Activated CD4-positive, alpha-beta memory T cell treated with anti-CD3 and anti-CD28 coated beads for 36 hours (primary cell): ENCODE measurements around the gene ZNF747. TPM values are rescaled to one million over a fixed set of nuclear protein-coding genes. Genes with fewer than 3 reads are reported as not detected.
A peak's percentile ranks its signal among the peaks of the same experiment; 100 is the strongest.

Experiments used
- CTCF ChIA-PET: fragments of 350-600 bp; sonication (Branson Sonifier 250); formaldehyde crosslinking; loops from one replicate; lab custom pipeline; 2021; ENCODE audit warnings: antibody characterized with exemption, inconsistent platforms; lab: Charles Lee
- POLR2A ChIA-PET: fragments of 350-600 bp; sonication (Branson Sonifier 250); formaldehyde crosslinking; loops from one replicate; lab custom pipeline; 2021; ENCODE audit warnings: antibody characterized with exemption; lab: Charles Lee
- DNase-seq: peaks from one replicate; pipeline ENCODE4 v3.0.0-alpha.2; 2020
- H3K27ac Mint-ChIP-seq: one replicate; pipeline ENCODE4 v1.8.0; 2021; ENCODE audit warnings: mixed read lengths
- H3K27me3 Mint-ChIP-seq: one replicate; pipeline ENCODE4 v1.8.0; 2021; ENCODE audit warnings: mixed read lengths
- H3K36me3 Mint-ChIP-seq: one replicate; pipeline ENCODE4 v1.8.0; 2021; ENCODE audit warnings: mixed read lengths
- H3K4me1 Mint-ChIP-seq: one replicate; pipeline ENCODE4 v1.8.0; 2021; ENCODE audit warnings: low read depth, mixed read lengths
- H3K4me3 Mint-ChIP-seq: one replicate; pipeline ENCODE4 v1.8.0; 2021; ENCODE audit warnings: mild to moderate bottlenecking, mixed read lengths
- H3K9me3 Mint-ChIP-seq: one replicate; pipeline ENCODE4 v1.8.0; 2021; ENCODE audit warnings: mixed read lengths
- intact Hi-C: fragments of 100-400 bp; cut with micrococcal nuclease; formaldehyde crosslinking; loops from one replicate; pipeline ENCODE4 v1.15.1; 2023
- total RNA-seq, 2 experiments: library from RNA; stranded (reverse); gene quantifications; one replicate each; pipeline ENCODE4 v1.2.3, GENCODE V29; 2021

The ZNF747 gene
- total RNA-seq, 2 experiments from 2014 or later, result 7.2 to 7.6 TPM

- peak within 1 kb of the TSS; percentile 89 for H3K4me3 Mint-ChIP-seq
- ChIA-PET POLR2A (interaction anchor here (0.5 to 3.3 kb wide), 16 partner anchors 9 to 184 kb away, joined by 3 to 59 read pairs (median 4); partner anchors contain the start of genes DCTPP1, MYL11, ZNF48 and ZNF688), CTCF (interaction anchor here (0.6 to 3.6 kb wide), 13 partner anchors 9 to 168 kb away, joined by 4 to 53 read pairs (median 6); partner anchors contain the start of genes DCTPP1, PRR14, ZNF747 and ZNF785)
- intact Hi-C loops, result loop anchor here (1.0 to 5.0 kb wide), 5 partner anchors 10 to 126 kb away; partner anchors contain the start of genes DCTPP1 and FBRS
- H3K36me3 Mint-ChIP-seq, result peaks cover 26% of the 10 kb centered on the region
- H3K27ac Mint-ChIP-seq, result peak within 1 kb of the TSS; percentile 96
- DNase-seq, result peak; percentile 99
- H3K9me3 Mint-ChIP-seq, result no peaks in the 10 kb centered on the region
- no peaks in the 10 kb centered on the region for H3K27me3 Mint-ChIP-seq
- H3K4me1 Mint-ChIP-seq, result peaks cover 38% of the 10 kb centered on the region
These were observed 23.5 kb upstream of the ZNF747 start, which contains the start of gene ZNF764 for GRCh38 chr16:30557957-30558788. ZNF764 (minus strand) TSS chr16:30558374; CDS start chr16:30558182, 192 bp downstream.

- intact Hi-C loops, result loop anchor here (5.0 kb wide), 1 partner anchor 125 kb away; the partner anchor contains the start of gene DCTPP1
These were observed 23.0 kb upstream of the ZNF747 start for GRCh38 chr16:30557707-30557956.

GRCh38 chr16:30556125-30556473 is 21.4 kb upstream of the ZNF747 start:
- Mint-ChIP-seq H3K36me3 (peaks cover 31% of the 10 kb centered on the region), H3K27me3 (no peaks in the 10 kb centered on the region), H3K9me3 (no peaks in the 10 kb centered on the region), H3K4me3 (peak overlapping the region; percentile 39), H3K4me1 (peaks cover 55% of the 10 kb centered on the region), H3K27ac (peak overlapping the region; percentile 96)
- DNase-seq, result no peak
- CTCF ChIA-PET, result interaction anchor here (0.7 to 3.6 kb wide), 2 partner anchors 21 to 24 kb away, joined by 3 to 53 read pairs; partner anchors contain the start of gene ZNF747
- intact Hi-C loops, result loop anchor here (5.0 kb wide), 1 partner anchor 124 kb away; the partner anchor contains the start of gene DCTPP1
- POLR2A ChIA-PET, result interaction anchor here (1.3 to 3.2 kb wide), 3 partner anchors 15 to 29 kb away, joined by 3 to 39 read pairs (median 6); partner anchors contain the start of gene ZNF688

More at GRCh38 chr16:30557707-30557956, 23.0 kb upstream of the ZNF747 start:
- Mint-ChIP-seq H3K27me3 (no peaks in the 10 kb centered on the region), H3K36me3 (peaks cover 27% of the 10 kb centered on the region), H3K4me1 (peaks cover 43% of the 10 kb centered on the region), H3K4me3 (peak overlapping the region; percentile 89), H3K27ac (peak overlapping the region; percentile 96), H3K9me3 (no peaks in the 10 kb centered on the region)
- POLR2A ChIA-PET, result interaction anchor here (0.5 to 3.3 kb wide), 13 partner anchors 9 to 183 kb away, joined by 3 to 59 read pairs (median 4); partner anchors contain the start of genes DCTPP1, MYL11, ZNF48 and ZNF688
- CTCF ChIA-PET, result interaction anchor here (0.6 to 3.6 kb wide), 10 partner anchors 10 to 169 kb away, joined by 4 to 53 read pairs (median 6); partner anchors contain the start of genes DCTPP1, PRR14, ZNF747 and ZNF785
- DNase-seq, result no peak

GRCh38 chr16:30555315-30556124 is 20.9 kb upstream of the ZNF747 start:
- Mint-ChIP-seq H3K9me3 (no peaks in the 10 kb centered on the region), H3K4me3 (peak overlapping the region; percentile 39), H3K36me3 (peaks cover 31% of the 10 kb centered on the region), H3K27ac (peak overlapping the region; percentile 96), H3K27me3 (no peaks in the 10 kb centered on the region), H3K4me1 (peaks cover 53% of the 10 kb centered on the region)
- ChIA-PET CTCF (interaction anchor here (3.6 kb wide), 1 partner anchor 20 kb away, joined by 53 read pairs; the partner anchor contains the start of gene ZNF747), POLR2A (no interaction called here)
- intact Hi-C loops, result loop anchor here (5.0 kb wide), 1 partner anchor 123 kb away; the partner anchor contains the start of gene DCTPP1
- no peak for DNase-seq

- ChIA-PET CTCF (interaction anchor here (0.7 to 1.4 kb wide), 3 partner anchors 12 to 74 kb away, joined by 3 to 5 read pairs (median 3); no protein-coding TSS in a partner anchor), POLR2A (no interaction called here)
- no peak for DNase-seq
- no peak overlapping the region for H3K4me3 Mint-ChIP-seq
- peaks cover 31% of the 10 kb centered on the region for H3K36me3 Mint-ChIP-seq
- H3K27me3 Mint-ChIP-seq, result no peaks in the 10 kb centered on the region
- H3K4me1 Mint-ChIP-seq, result peaks cover 54% of the 10 kb centered on the region
- H3K9me3 Mint-ChIP-seq, result no peaks in the 10 kb centered on the region
- intact Hi-C loops, result loop anchor here (5.0 kb wide), 2 partner anchors 82 to 122 kb away; partner anchors contain the start of genes DCTPP1 and ITGAL
- H3K27ac Mint-ChIP-seq, result peak overlapping the region; percentile 96
These were observed 20.1 kb upstream of the ZNF747 start for GRCh38 chr16:30554557-30555314.

GRCh38 chr16:30553393-30553899 is 18.8 kb upstream of the ZNF747 start:
- no peaks in the 10 kb centered on the region for H3K9me3 Mint-ChIP-seq
- DNase-seq, result no peak
- H3K27ac Mint-ChIP-seq, result peak overlapping the region; percentile 96
- ChIA-PET POLR2A (interaction anchor here (0.6 kb wide), 1 partner anchor 83 kb away, joined by 3 read pairs; no protein-coding TSS in a partner anchor), CTCF (no interaction called here)
- no peaks in the 10 kb centered on the region for H3K27me3 Mint-ChIP-seq
- peaks cover 31% of the 10 kb centered on the region for H3K36me3 Mint-ChIP-seq
- no peak overlapping the region for H3K4me3 Mint-ChIP-seq
- H3K4me1 Mint-ChIP-seq, result peaks cover 57% of the 10 kb centered on the region
- intact Hi-C loops, result loop anchor here (5.0 kb wide), 1 partner anchor 81 kb away; the partner anchor contains the start of gene ITGAL

GRCh38 chr16:30552956-30553355 is 18.3 kb upstream of the ZNF747 start:
- H3K36me3 Mint-ChIP-seq, result peaks cover 31% of the 10 kb centered on the region
- no peaks in the 10 kb centered on the region for H3K9me3 Mint-ChIP-seq
- peaks cover 57% of the 10 kb centered on the region for H3K4me1 Mint-ChIP-seq
- no peak for DNase-seq
- peak overlapping the region; percentile 96 for H3K27ac Mint-ChIP-seq
- intact Hi-C loops, result loop anchor here (5.0 kb wide), 1 partner anchor 81 kb away; the partner anchor contains the start of gene ITGAL
- POLR2A ChIA-PET, result interaction anchor here (2.1 kb wide), 1 partner anchor 15 kb away, joined by 17 read pairs; no protein-coding TSS in a partner anchor
- H3K4me3 Mint-ChIP-seq, result no peak overlapping the region
- no peaks in the 10 kb centered on the region for H3K27me3 Mint-ChIP-seq
- CTCF ChIA-PET, result interaction anchor here (0.6 to 3.1 kb wide), 2 partner anchors 18 to 135 kb away, joined by 4 to 30 read pairs; partner anchors contain the start of gene ZNF747

GRCh38 chr16:30551781-30552180 is 17.1 kb upstream of the ZNF747 start:
- H3K9me3 Mint-ChIP-seq, result no peaks in the 10 kb centered on the region
- H3K27me3 Mint-ChIP-seq, result no peaks in the 10 kb centered on the region
- H3K36me3 Mint-ChIP-seq, result peaks cover 31% of the 10 kb centered on the region
- DNase-seq, result peak; percentile 79
- H3K27ac Mint-ChIP-seq, result peak overlapping the region; percentile 96
- peak overlapping the region; percentile 58 for H3K4me3 Mint-ChIP-seq
- ChIA-PET POLR2A (interaction anchor here (0.6 to 2.1 kb wide), 8 partner anchors 16 to 96 kb away, joined by 3 to 23 read pairs (median 5); partner anchors contain the start of genes ZNF688 and ZNF747), CTCF (interaction anchor here (0.6 to 3.1 kb wide), 8 partner anchors 15 to 80 kb away, joined by 3 to 30 read pairs (median 4); partner anchors contain the start of genes ITGAL, ZNF688 and ZNF747)
- peaks cover 57% of the 10 kb centered on the region for H3K4me1 Mint-ChIP-seq
- intact Hi-C loops, result loop anchor here (1.0 to 5.0 kb wide), 4 partner anchors 16 to 79 kb away; partner anchors contain the start of gene ITGAL

- intact Hi-C loops, result no loop called here
- peaks cover 39% of the 10 kb centered on the region for H3K4me1 Mint-ChIP-seq
- H3K4me3 Mint-ChIP-seq, result no peak overlapping the region
- H3K36me3 Mint-ChIP-seq, result peaks cover 10% of the 10 kb centered on the region
- no peaks in the 10 kb centered on the region for H3K9me3 Mint-ChIP-seq
- ChIA-PET POLR2A (interaction anchor here (0.7 to 2.1 kb wide), 3 partner anchors 10 to 195 kb away, joined by 4 to 10 read pairs (median 4); partner anchors contain the start of genes ZNF747 and ZNF764), CTCF (interaction anchor here (1.3 kb wide), 2 partner anchors 13 to 21 kb away, joined by 3 to 7 read pairs; partner anchors contain the start of gene ZNF747)
- DNase-seq, result no peak
- no peak overlapping the region for H3K27ac Mint-ChIP-seq
- no peaks in the 10 kb centered on the region for H3K27me3 Mint-ChIP-seq
These were observed 14.0 kb upstream of the ZNF747 start for GRCh38 chr16:30548416-30549253.
